Trophoblast cell (in vitro differentiated cells and primary cell): ENCODE measurements around the gene SIL1.

Experiments
- DNase-seq, 2 donors: peaks; one replicate each; pipeline ENCODE4 v3.0.0-alpha.2; 2016
- H2AFZ ChIP-seq: 2 replicates; pipeline ENCODE4 v1.6.1; 2013; ENCODE audit warnings: low read length, moderate library complexity, mild to moderate bottlenecking; ENCODE audit not compliant: insufficient read depth, poor library complexity
- H2AK5ac ChIP-seq: 2 replicates; pipeline ENCODE4 v1.6.1; 2013; ENCODE audit warnings: mild to moderate bottlenecking, low read length
- H2BK120ac ChIP-seq: 2 replicates; pipeline ENCODE4 v1.6.1; 2013; ENCODE audit warnings: low read length, mild to moderate bottlenecking, moderate library complexity; ENCODE audit not compliant: insufficient read depth, poor library complexity
- H2BK12ac ChIP-seq: 2 replicates; pipeline ENCODE4 v1.6.1; 2013; ENCODE audit warnings: mild to moderate bottlenecking, low read length, moderate library complexity
- H2BK5ac ChIP-seq: 2 replicates; pipeline ENCODE4 v1.6.1; 2013; ENCODE audit warnings: low read length, low read depth, moderate library complexity, mild to moderate bottlenecking; ENCODE audit not compliant: poor library complexity
- H3K14ac ChIP-seq: 2 replicates; pipeline ENCODE4 v1.6.1; 2013; ENCODE audit warnings: mild to moderate bottlenecking, low read length
- H3K18ac ChIP-seq: 2 replicates; pipeline ENCODE4 v1.6.1; 2013; ENCODE audit warnings: mild to moderate bottlenecking, low read length
- H3K23ac ChIP-seq: 2 replicates; pipeline ENCODE4 v1.6.1; 2013; ENCODE audit warnings: low read length
- H3K27ac ChIP-seq: 2 replicates; pipeline ENCODE4 v1.5.1; 2013; ENCODE audit warnings: low read depth, mild to moderate bottlenecking, inconsistent platforms, low read length, moderate library complexity
- H3K27me3 ChIP-seq: 2 replicates; pipeline ENCODE4 v1.6.1; 2013; ENCODE audit warnings: inconsistent platforms, mild to moderate bottlenecking, low read length, moderate library complexity; ENCODE audit not compliant: insufficient read depth
- H3K36me3 ChIP-seq, 2 experiments: 1 replicate in 1 of 2; 2 replicates in 1 of 2; pipeline ENCODE4 v1.6.1; 2013; ENCODE audit warnings: low read length in 2 of 2, mild to moderate bottlenecking in 2 of 2, moderate library complexity in 1 of 2; ENCODE audit not compliant: insufficient read depth in 2 of 2, control insufficient read depth in 1 of 2
- H3K4ac ChIP-seq: 2 replicates; pipeline ENCODE4 v1.6.1; 2013; ENCODE audit warnings: low read depth, mild to moderate bottlenecking, low read length, moderate library complexity
- H3K4me1 ChIP-seq, 2 experiments: 1 replicate in 1 of 2; 2 replicates in 1 of 2; pipeline ENCODE4 v1.6.1; 2013; ENCODE audit warnings: low read length in 2 of 2, mild to moderate bottlenecking in 2 of 2, moderate library complexity in 1 of 2; ENCODE audit not compliant: insufficient read depth in 2 of 2, control insufficient read depth in 1 of 2
- H3K4me2 ChIP-seq: 2 replicates; pipeline ENCODE4 v1.6.1; 2013; ENCODE audit warnings: inconsistent platforms, mild to moderate bottlenecking, low read length, moderate library complexity
- H3K4me3 ChIP-seq: 2 replicates; pipeline ENCODE4 v1.5.1; 2013; ENCODE audit warnings: mild to moderate bottlenecking, low read depth, low read length, inconsistent platforms
- H3K79me1 ChIP-seq: one replicate; pipeline ENCODE4 v1.6.1; 2013; ENCODE audit warnings: low read length
- H3K79me2 ChIP-seq: 2 replicates; pipeline ENCODE4 v1.6.1; 2013; ENCODE audit warnings: low read length, mild to moderate bottlenecking; ENCODE audit not compliant: control insufficient read depth, insufficient read depth, poor library complexity
- H3K9ac ChIP-seq: 2 replicates; pipeline ENCODE4 v1.6.1; 2013; ENCODE audit warnings: mild to moderate bottlenecking, low read length
- H3K9me3 ChIP-seq: 2 replicates; pipeline ENCODE4 v1.6.1; 2013; ENCODE audit warnings: low read depth, mild to moderate bottlenecking, control low read depth, inconsistent platforms, low read length; ENCODE audit not compliant: insufficient read depth
- H4K12ac ChIP-seq: 2 replicates; pipeline ENCODE4 v1.6.1; 2013; ENCODE audit warnings: low read depth, mild to moderate bottlenecking, low read length, moderate library complexity
- H4K8ac ChIP-seq: 2 replicates; pipeline ENCODE4 v1.6.1; 2013; ENCODE audit warnings: low read depth, mild to moderate bottlenecking, low read length, moderate library complexity
- H4K91ac ChIP-seq: one replicate; pipeline ENCODE4 v1.6.1; 2013; ENCODE audit warnings: low read depth, mild to moderate bottlenecking, low read length, moderate library complexity
- WGBS: extraction: QIAGEN DNeasy Blood & Tissue Kit; methylation state at CpG from one replicate; pipeline ENCODE4 v1.1.7; 2013; ENCODE audit warnings: missing lambda C conversion rate; ENCODE audit not compliant: insufficient read length, insufficient coverage; ENCODE audit errors: extremely low coverage; 5-methylcytosine and 5-hydroxymethylcytosine counted together

The SIL1 gene

DNA sequence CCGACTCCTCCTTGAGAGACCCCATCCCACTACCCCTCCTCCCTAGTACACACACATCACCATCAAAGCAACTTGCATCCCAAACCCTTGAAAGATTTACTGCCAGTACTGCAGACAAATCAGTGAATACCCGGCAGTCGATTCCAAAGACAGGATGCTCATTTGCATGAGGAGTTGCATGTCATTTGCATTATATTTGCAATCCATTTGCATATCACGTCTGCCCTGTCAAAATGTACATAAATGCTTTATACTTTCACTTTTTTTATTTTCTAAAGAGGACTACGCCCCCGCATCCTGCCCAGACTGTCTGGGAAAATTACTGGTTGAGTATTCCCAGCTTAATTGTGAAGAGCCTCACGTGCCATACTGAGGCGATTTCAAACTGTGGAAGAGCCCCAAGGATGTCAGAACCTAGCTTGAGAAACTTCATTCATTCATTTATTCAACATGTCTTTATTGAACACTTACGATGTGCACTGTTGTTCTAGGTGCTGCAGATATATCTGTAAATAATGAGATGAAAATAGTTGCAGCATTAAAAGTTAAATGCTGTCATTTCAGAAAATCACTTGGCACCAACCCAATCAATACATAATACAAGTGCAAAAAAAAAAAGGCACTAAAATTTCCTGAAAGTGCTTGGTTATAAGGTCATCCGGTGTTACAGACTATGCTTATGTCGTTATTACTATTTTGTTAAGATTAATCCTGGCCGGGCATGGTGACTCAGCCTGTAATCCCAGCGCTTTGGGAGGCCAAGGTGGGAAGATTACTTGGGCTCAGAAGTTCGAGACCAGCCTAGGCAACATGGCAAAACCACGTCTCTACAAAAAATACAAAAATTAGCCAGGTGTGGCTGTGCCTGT lies 17.2 kb upstream of the SIL1 start:
- Histone ChIP-seq H2BK12ac (no peak overlapping the region), H2AK5ac (no peak overlapping the region), H3K4ac (no peak overlapping the region), H2AFZ (no peak overlapping the region), H4K12ac (no peak overlapping the region), H3K27me3 (no peaks in the 10 kb centered on the region), H4K91ac (no peak overlapping the region), H3K27ac (no peak overlapping the region), H4K8ac (no peak overlapping the region), H3K18ac (no peak overlapping the region), H3K4me2 (no peak overlapping the region), H3K9ac (no peak overlapping the region), H2BK5ac (no peak overlapping the region), H3K79me2 (no peaks in the 10 kb centered on the region), H3K4me1 (no peaks in the 10 kb centered on the region), H3K79me1 (no peaks in the 10 kb centered on the region), H3K4me3 (no peak overlapping the region), H3K23ac (no peak overlapping the region), H3K14ac (no peak overlapping the region), H3K36me3 (no peaks in the 10 kb centered on the region), H3K9me3 (peaks cover 2% of the 10 kb centered on the region), H2BK120ac (no peak overlapping the region)
- WGBS: no CpG with 5 or more reads among the region's 15 CpGs
- DNase-seq: no peak

DNA sequence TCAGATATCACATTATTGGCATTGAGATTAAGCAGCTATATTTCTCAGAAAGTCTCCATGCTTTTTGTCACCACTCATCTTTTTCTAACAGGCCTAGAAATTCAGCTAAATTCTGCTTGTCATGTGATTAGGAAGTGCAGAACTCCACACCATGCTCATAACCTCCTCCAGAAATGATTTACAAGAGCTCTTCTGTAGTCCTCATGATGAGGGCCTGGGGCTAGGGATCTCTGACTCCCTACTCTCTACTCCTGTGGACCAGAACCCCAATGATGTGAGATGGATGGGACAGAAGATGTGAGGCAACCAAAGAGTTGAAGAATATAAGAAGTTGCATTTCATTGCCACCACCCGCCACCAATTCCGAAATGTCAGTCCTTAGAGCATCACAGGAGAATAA lies 16.5 kb upstream of the SIL1 start:
- H2BK5ac ChIP-seq: no peak overlapping the region
- H3K23ac ChIP-seq: no peak overlapping the region
- H2AFZ ChIP-seq: no peak overlapping the region
- H3K4me2 ChIP-seq: no peak overlapping the region
- no peak overlapping the region for H2BK120ac ChIP-seq
- no peak overlapping the region for H3K27ac ChIP-seq
- no peak overlapping the region for H3K4me3 ChIP-seq
- H3K27me3 ChIP-seq: no peaks in the 10 kb centered on the region
- H3K4me1 ChIP-seq: no peaks in the 10 kb centered on the region
- no peak overlapping the region for H3K18ac ChIP-seq
- WGBS: no CpG with 5 or more reads among the region's 2 CpGs
- no peak overlapping the region for H2BK12ac ChIP-seq
- H3K79me1 ChIP-seq: no peaks in the 10 kb centered on the region
- no peak for DNase-seq
- no peaks in the 10 kb centered on the region for H3K79me2 ChIP-seq
- H3K14ac ChIP-seq: no peak overlapping the region
- no peak overlapping the region for H4K12ac ChIP-seq
- H3K9me3 ChIP-seq: peaks cover 2% of the 10 kb centered on the region
- no peak overlapping the region for H4K91ac ChIP-seq
- no peak overlapping the region for H3K9ac ChIP-seq
- H4K8ac ChIP-seq: no peak overlapping the region
- no peaks in the 10 kb centered on the region for H3K36me3 ChIP-seq
- H2AK5ac ChIP-seq: no peak overlapping the region
- H3K4ac ChIP-seq: no peak overlapping the region

DNA sequence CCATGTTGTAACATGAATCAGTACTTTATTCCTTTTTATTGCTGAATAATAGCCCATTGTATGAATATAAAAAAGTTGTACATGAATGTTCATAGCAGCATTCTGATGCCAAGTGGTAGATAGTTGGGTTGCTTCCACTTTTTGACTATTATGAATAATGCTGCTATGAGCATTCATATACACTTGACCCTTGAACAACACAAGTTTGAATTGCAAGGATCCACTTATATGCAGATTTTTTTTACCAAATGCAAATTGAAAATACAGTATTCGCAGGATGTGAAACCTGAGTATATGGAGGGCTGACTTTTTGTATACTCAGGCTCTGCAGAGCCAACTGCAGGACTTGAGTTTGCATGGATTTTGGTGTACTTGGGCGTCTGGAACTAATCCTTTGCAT lies 14.7 kb upstream of the SIL1 start:
- Histone ChIP-seq H3K27ac (no peak overlapping the region), H3K27me3 (no peaks in the 10 kb centered on the region), H3K9me3 (peaks cover 2% of the 10 kb centered on the region), H3K9ac (no peak overlapping the region), H2AFZ (no peak overlapping the region), H2BK5ac (no peak overlapping the region), H2BK12ac (no peak overlapping the region), H4K91ac (no peak overlapping the region), H3K4me1 (no peaks in the 10 kb centered on the region), H3K4me2 (no peak overlapping the region), H2BK120ac (no peak overlapping the region), H3K4me3 (no peak overlapping the region), H3K18ac (no peak overlapping the region), H2AK5ac (no peak overlapping the region), H3K79me2 (no peaks in the 10 kb centered on the region), H3K4ac (no peak overlapping the region), H3K14ac (no peak overlapping the region), H3K79me1 (no peaks in the 10 kb centered on the region), H4K8ac (no peak overlapping the region), H3K36me3 (no peaks in the 10 kb centered on the region), H4K12ac (no peak overlapping the region), H3K23ac (no peak overlapping the region)
- no peak for DNase-seq
- WGBS: no CpG with 5 or more reads among the region's 2 CpGs

DNA sequence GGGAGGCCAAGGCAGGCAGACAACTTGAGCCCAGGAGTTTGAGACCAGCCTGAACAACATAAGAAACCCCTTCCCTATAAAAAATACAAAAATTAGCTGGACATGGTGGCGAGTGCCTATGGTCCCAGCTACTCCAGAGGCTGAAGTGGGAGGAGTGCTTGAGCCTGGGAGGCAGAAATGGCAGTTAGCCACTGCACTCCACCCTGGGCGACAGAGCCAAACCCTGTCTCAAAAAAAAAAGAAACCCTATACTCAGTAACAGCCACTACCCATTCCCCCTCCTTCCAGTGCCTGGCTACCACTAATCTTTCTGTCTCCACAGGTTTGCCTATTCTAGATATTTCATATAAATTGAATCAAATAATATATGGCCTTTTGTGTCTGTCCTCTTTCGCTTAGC lies 14.3 kb upstream of the SIL1 start:
- Histone ChIP-seq H4K12ac (no peak overlapping the region), H4K8ac (no peak overlapping the region), H3K4me1 (no peaks in the 10 kb centered on the region), H3K27ac (no peak overlapping the region), H2AFZ (no peak overlapping the region), H2AK5ac (no peak overlapping the region), H2BK120ac (no peak overlapping the region), H3K23ac (no peak overlapping the region), H3K79me2 (no peaks in the 10 kb centered on the region), H2BK12ac (no peak overlapping the region), H3K4me3 (no peak overlapping the region), H3K4me2 (no peak overlapping the region), H3K27me3 (no peaks in the 10 kb centered on the region), H2BK5ac (no peak overlapping the region), H3K14ac (no peak overlapping the region), H3K18ac (no peak overlapping the region), H3K9me3 (peaks cover 2% of the 10 kb centered on the region), H3K9ac (no peak overlapping the region), H4K91ac (no peak overlapping the region), H3K4ac (no peak overlapping the region), H3K79me1 (no peaks in the 10 kb centered on the region), H3K36me3 (no peaks in the 10 kb centered on the region)
- WGBS: no CpG with 5 or more reads among the region's 3 CpGs
- no peak for DNase-seq
